T-helper 1 cell treated with Interleukin-12 subunit alpha and Interleukin-12 subunit beta and Interleukin-4 antibody, amounts not matched to agents 30 μg/mL and 1 μg/mL, for 36 hours (primary cell): ENCODE data around the gene PROM1.

ENCODE experiments used
- H3K27ac Mint-ChIP-seq: one replicate; pipeline ENCODE4 v1.8.0; 2021; ENCODE audit warnings: mild to moderate bottlenecking, mixed read lengths
- H3K27me3 Mint-ChIP-seq: one replicate; pipeline ENCODE4 v1.8.0; 2021; ENCODE audit warnings: low read depth, mixed read lengths
- H3K36me3 Mint-ChIP-seq: one replicate; pipeline ENCODE4 v1.8.0; 2021; ENCODE audit warnings: low read depth, mixed read lengths
- H3K4me1 Mint-ChIP-seq: one replicate; pipeline ENCODE4 v1.8.0; 2021; ENCODE audit warnings: low read depth, mixed read lengths
- H3K4me3 Mint-ChIP-seq: one replicate; pipeline ENCODE4 v1.8.0; 2021; ENCODE audit warnings: mild to moderate bottlenecking, moderate library complexity, mixed read lengths
- H3K9me3 Mint-ChIP-seq: one replicate; pipeline ENCODE4 v1.8.0; 2021; ENCODE audit warnings: mixed read lengths

Gene PROM1

DNA sequence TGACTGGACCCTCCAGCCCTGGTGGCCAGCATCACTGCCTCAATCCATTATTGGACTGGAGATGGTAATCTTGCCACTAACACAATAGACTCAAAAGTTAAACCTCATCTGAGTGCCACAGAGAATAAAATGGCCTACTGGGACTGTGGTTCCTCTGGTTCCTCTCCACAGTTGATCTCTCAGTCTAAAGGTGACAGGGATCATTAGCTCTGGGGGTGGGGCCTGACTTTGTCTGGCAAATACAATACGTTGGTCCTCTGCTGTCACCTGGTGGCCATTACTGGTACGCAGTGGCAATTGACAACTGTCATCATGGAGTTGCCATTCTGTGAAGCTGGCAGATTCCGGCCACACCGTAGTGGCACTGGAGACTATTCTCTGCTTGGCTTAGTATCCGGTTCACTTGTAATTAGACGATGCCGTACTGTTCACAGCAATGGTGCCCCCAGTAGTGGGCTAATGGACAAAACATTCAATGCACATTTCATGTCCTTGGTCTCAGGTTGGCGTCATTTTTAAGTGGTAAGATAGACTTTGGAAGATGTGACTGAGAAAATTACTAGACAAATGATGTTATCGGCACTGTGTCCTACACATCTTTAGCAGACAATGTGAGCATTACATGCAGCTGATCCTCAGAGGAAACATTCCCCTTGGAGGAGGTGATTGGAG is 127.5 kb downstream of the PROM1 start:
- no peaks in the 10 kb centered on the region for H3K9me3 Mint-ChIP-seq
- peaks cover 1% of the 10 kb centered on the region for H3K4me1 Mint-ChIP-seq
- no peaks in the 10 kb centered on the region for H3K36me3 Mint-ChIP-seq
- H3K27ac Mint-ChIP-seq, result no peak overlapping the region
- H3K4me3 Mint-ChIP-seq, result no peak overlapping the region
- H3K27me3 Mint-ChIP-seq, result peaks cover 13% of the 10 kb centered on the region

DNA sequence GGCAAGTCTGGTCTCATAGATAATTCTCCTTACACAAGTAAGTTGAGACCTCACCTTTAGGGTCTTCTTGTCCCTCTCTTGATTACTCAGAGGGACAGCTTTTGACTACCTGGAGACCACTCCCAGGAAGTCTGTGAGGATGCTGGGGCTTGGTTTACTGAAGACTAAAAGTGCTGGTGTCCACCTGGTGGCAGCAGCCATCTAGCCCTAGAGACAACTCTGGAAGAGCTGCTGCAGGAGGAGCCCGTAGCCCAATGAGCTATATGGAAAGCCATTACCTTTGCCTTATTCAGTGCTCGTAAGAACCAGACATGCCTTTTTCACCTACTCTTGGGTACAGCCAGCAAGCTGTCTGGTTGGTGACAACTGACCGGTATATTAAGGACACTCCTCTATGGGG is 128.2 kb downstream of the PROM1 start:
- Mint-ChIP-seq H3K27ac (no peak overlapping the region), H3K4me3 (no peak overlapping the region), H3K4me1 (no peaks in the 10 kb centered on the region), H3K27me3 (peaks cover 13% of the 10 kb centered on the region), H3K9me3 (no peaks in the 10 kb centered on the region), H3K36me3 (no peaks in the 10 kb centered on the region)

DNA sequence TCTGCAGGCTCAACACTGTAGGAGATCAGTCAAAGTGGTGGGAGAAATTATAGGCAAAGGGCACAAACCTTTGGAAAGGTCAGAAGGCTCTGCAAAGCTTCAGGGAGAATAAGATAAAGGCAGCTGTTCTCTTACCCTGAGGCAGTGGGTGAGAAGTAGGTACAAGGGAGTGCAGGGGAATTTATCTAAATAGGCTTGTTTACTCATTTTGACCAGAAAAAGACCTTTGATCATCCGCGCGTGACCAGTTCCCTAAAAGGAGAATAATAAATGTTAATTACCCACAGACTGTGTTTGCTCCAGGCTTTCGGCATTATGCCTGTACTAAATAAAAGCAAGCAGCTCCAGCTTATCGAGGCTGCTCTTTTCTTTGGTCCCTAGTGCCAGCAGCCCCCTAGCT is 130.2 kb downstream of the PROM1 start:
- H3K4me1 Mint-ChIP-seq, result no peaks in the 10 kb centered on the region
- H3K27me3 Mint-ChIP-seq, result peaks cover 10% of the 10 kb centered on the region
- H3K36me3 Mint-ChIP-seq, result no peaks in the 10 kb centered on the region
- no peak overlapping the region for H3K27ac Mint-ChIP-seq
- H3K4me3 Mint-ChIP-seq, result no peak overlapping the region
- H3K9me3 Mint-ChIP-seq, result no peaks in the 10 kb centered on the region

DNA sequence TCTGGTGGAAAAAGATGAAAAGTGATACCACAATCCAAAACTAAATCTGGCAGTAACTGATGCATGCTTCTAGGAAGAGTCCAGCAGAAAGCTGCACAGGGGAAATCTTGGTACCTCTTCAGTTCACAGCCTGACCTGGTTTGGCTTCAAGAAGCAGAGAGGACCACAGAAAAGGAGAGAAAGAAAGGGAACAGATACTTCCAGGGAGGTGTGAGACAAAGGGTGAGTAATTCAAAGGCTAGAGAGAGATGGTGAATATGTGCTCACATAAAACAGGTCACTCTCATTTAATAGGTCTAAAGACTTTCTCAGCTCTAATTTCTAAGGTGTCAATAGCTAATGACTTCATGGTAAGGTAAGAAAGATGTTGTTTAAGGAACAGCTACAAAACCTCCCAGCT is 132.0 kb downstream of the PROM1 start:
- Mint-ChIP-seq H3K9me3 (no peaks in the 10 kb centered on the region), H3K36me3 (no peaks in the 10 kb centered on the region), H3K27ac (no peak overlapping the region), H3K27me3 (peaks cover 10% of the 10 kb centered on the region), H3K4me1 (no peaks in the 10 kb centered on the region), H3K4me3 (no peak overlapping the region)

DNA sequence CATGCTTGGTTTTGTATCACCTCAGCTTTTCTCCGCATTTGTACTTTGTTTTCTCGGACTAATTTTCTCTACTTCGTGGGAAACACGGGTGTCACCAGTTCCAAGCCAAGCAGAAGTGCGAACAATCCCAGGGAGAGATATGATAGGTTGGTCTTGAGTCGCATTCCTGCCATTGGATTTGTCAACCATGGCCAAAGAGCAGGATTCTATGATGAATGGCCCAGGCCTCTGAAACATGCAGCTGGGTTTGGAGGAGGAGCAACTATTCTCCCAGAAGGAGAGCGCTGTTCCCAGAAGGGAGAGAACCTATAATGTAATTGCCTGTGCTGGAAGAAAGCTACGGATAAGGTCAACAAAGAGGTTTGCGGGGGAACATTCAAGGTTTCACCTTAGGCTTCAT is 135.0 kb downstream of the PROM1 start:
- Mint-ChIP-seq H3K4me1 (no peaks in the 10 kb centered on the region), H3K9me3 (no peaks in the 10 kb centered on the region), H3K4me3 (no peak overlapping the region), H3K27me3 (no peaks in the 10 kb centered on the region), H3K27ac (no peak overlapping the region), H3K36me3 (no peaks in the 10 kb centered on the region)

DNA sequence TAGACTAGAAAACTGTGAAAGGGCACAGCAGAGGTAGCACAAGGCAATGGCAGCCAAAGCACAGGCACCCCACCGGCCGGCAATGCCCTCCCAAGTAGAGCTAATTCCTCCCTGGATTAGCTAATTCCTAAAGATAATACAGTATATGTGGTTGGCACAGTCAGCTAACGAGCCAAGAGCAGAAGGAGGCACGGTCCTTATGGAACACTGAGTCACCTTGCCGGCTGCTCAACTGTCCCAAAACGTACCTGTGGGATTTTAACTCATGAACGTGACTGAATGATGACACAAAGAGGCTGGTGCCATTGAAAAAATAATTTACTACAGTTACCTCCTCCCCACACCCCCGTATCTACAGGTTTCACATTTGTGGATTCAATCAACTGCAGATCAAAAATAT is 136.1 kb downstream of the PROM1 start:
- no peaks in the 10 kb centered on the region for H3K4me1 Mint-ChIP-seq
- no peaks in the 10 kb centered on the region for H3K9me3 Mint-ChIP-seq
- H3K4me3 Mint-ChIP-seq, result no peak overlapping the region
- no peaks in the 10 kb centered on the region for H3K27me3 Mint-ChIP-seq
- no peak overlapping the region for H3K27ac Mint-ChIP-seq
- no peaks in the 10 kb centered on the region for H3K36me3 Mint-ChIP-seq

DNA sequence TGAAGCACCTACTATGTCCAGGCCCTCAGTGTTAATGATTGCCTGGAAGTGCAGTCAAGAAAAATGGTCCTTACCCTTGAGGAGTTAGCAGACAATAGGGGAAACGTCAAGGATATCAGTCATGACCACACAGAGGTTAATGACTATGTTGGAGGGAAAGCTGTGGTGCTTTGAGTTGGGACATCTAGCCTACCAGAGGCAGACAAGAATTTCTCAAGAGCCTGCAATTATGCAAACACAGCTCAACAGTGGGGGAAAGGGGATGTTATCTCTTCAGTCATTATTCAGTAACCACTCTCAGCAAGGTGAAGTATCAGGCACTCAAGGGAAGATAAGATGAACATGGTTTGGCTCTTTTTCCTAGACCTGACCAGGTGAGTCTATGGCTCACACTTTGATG is 138.3 kb downstream of the PROM1 start:
- no peak overlapping the region for H3K4me3 Mint-ChIP-seq
- no peak overlapping the region for H3K27ac Mint-ChIP-seq
- no peaks in the 10 kb centered on the region for H3K4me1 Mint-ChIP-seq
- peaks cover 5% of the 10 kb centered on the region for H3K27me3 Mint-ChIP-seq
- no peaks in the 10 kb centered on the region for H3K36me3 Mint-ChIP-seq
- H3K9me3 Mint-ChIP-seq, result no peaks in the 10 kb centered on the region

DNA sequence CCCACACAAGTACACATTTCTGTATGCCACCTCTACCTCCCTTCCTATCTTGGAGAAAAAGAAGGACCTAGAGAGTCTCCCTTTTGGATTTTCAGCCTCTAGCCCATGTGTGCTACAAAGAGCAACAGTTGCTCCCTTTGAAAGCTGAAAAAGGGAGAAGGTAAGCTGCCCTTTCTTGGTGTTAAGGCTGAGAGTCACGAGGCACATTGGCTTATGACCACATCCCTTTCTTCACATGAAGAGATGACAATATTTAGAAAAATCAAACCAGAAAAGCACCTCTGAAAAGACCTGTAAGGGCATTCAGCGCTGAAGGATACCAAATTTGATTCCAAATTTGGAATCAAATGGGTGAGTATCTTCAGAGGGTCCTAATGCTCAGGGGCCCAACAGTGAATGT is 138.9 kb downstream of the PROM1 start:
- Mint-ChIP-seq H3K4me1 (no peaks in the 10 kb centered on the region), H3K36me3 (no peaks in the 10 kb centered on the region), H3K4me3 (no peak overlapping the region), H3K9me3 (no peaks in the 10 kb centered on the region), H3K27me3 (peaks cover 9% of the 10 kb centered on the region), H3K27ac (no peak overlapping the region)

DNA sequence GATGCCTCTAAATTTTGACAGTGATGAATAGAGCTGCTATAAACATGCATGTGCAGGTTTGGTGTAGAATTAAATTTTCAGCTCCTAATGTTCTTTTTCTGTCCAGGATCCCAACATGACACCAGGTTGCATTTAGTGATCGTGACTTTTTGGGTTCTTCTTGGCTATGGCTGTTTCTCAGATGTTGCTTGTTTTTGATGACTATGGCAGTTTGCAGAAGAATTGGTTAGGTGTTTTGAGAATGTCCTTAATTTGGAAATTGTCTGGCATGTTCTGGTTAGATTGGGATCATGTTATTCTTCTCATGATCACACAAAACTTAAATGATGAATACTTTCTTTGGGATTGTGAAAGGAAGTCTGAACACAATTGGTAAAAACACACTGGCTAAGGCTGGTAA is 141.5 kb downstream of the PROM1 start:
- Mint-ChIP-seq H3K27me3 (peaks cover 18% of the 10 kb centered on the region), H3K27ac (no peak overlapping the region), H3K4me3 (no peak overlapping the region), H3K9me3 (no peaks in the 10 kb centered on the region), H3K36me3 (no peaks in the 10 kb centered on the region), H3K4me1 (no peaks in the 10 kb centered on the region)

DNA sequence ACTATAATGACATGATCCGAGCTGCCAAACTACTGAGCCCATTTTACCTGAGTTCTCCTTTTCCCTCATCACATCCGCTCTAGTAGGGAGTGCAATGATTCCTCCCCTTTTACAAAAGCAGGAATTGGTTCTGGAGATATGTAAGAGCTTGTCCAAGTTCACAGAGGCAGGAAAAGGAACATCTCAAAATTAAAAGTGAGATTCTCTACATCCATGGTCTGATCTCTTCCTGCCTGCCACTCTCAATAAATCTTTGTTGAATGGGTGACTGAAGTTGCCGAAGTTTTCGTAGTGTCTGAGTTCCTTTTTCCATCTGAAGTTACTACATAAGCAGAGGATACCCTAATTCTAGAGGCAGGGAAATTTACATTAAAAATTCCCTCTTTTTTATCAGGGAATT is 145.2 kb downstream of the PROM1 start, which contains the start of gene FGFBP1:
FGFBP1 (minus strand) TSS at position 101 of the 400 bp plus-strand sequence. CDS start 2,108 bp downstream, outside the sequence.
- Mint-ChIP-seq H3K9me3 (no peaks in the 10 kb centered on the region), H3K4me1 (no peaks in the 10 kb centered on the region), H3K27ac (no peak within 1 kb of the TSS), H3K27me3 (peaks cover 25% of the 10 kb centered on the region), H3K36me3 (no peaks in the 10 kb centered on the region), H3K4me3 (no peak within 1 kb of the TSS)

DNA sequence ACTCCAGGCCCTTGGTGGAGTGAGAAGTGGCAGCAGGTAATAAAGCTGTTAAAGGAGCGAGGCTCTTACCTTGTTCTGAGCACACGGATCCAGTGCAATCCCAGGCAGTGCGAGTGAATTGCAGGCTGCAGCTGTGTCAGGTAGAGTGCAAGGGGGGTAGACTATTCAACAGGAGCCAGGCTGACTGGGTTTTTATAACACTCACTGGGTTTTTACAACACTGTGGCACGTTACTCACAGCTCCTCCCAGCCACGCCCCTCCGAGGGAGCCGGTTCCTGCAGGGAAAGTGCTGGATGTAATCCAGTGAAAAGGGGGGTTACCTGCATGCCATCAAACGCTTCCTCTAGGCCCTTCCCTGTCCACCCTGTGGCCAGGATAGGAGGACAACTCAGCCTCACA is 145.6 kb downstream of the PROM1 start:
- Mint-ChIP-seq H3K27me3 (peaks cover 25% of the 10 kb centered on the region), H3K36me3 (no peaks in the 10 kb centered on the region), H3K9me3 (no peaks in the 10 kb centered on the region), H3K27ac (no peak overlapping the region), H3K4me3 (no peak overlapping the region), H3K4me1 (no peaks in the 10 kb centered on the region)

DNA sequence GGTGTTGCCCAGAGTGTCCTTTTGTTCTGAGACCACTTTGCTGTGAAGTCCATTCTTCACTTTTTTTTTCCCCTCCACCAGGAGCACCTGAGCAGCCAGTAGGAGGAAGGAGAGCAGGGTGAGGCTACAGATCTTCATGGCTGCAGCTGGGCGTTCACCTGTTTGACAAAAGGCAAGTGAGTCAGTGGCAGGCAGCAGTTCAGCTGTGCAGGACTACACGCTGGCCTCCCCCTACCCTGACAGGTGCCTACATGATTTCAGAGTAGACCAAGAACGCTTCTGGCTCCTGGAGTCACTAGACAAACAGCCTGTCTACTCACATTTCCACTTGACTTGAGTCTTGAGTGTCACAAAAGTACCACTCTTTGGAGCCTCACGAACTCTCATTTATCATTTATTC is 147.3 kb downstream of the PROM1 start:
- Mint-ChIP-seq H3K4me1 (no peaks in the 10 kb centered on the region), H3K36me3 (no peaks in the 10 kb centered on the region), H3K27ac (no peak overlapping the region), H3K27me3 (peaks cover 25% of the 10 kb centered on the region), H3K9me3 (no peaks in the 10 kb centered on the region), H3K4me3 (no peak overlapping the region)

DNA sequence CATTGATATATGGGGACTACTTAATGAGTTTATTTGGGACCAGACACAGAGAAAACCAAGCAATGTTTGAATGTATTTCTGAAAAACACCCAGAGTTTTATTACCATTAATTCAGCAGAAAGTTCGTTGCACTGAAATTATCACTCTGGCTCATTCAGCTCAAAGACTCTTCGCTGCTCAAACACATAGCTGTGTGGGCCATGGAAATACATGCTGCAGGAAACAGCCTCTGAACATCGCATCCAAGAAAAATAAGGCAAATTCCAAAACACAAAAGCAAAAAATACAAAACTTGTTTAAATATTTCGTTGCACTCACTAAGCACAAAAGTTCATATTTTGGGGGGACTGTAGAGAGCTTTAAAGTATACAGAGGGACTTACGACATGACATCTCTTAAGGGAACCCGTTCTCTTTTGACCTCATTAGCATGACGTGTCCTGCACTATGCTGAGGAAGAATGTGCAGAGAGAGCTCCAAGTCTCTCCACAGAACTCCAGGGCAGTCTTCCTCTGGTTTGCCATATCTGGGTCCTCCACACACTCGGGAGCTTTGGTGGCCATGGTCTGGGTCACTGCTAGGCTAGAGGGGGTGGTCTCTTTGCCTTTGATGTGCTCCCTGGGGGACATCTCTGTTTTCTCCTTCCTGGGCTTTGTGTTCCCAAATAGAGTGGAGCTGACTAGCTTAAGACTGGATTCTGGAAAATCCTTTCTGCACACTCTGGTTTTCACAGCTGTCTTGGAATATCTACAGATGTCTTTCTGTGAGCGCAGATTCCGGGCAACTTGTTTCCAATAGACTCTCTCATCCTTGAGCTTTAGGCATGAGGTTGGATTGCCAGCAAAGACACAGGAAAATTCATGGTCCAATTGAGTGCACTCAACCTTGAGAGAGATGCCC is 148.1 kb downstream of the PROM1 start:
- H3K27me3 Mint-ChIP-seq, result peaks cover 28% of the 10 kb centered on the region
- no peak overlapping the region for H3K4me3 Mint-ChIP-seq
- H3K9me3 Mint-ChIP-seq, result no peaks in the 10 kb centered on the region
- H3K36me3 Mint-ChIP-seq, result no peaks in the 10 kb centered on the region
- no peaks in the 10 kb centered on the region for H3K4me1 Mint-ChIP-seq
- no peak overlapping the region for H3K27ac Mint-ChIP-seq

DNA sequence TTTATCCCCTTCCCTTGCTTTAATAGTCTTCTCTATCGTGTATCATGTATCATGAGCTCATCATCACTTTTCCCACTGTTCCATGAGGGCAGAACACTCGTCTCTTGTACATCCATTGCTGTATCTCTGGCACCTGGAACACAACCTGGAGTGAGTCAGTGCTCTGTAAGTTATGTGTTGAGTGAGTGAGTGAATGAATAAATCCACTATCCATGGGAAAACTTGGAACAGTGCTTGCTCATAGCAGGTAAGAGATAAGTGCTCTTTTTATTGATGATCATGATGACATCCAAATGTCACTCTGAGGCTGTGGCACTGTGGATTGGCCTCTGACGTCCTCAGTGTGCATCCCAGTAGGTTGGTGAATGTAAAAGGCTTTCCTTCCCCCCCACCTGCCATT is 149.6 kb downstream of the PROM1 start:
- no peak overlapping the region for H3K4me3 Mint-ChIP-seq
- no peak overlapping the region for H3K27ac Mint-ChIP-seq
- no peaks in the 10 kb centered on the region for H3K4me1 Mint-ChIP-seq
- H3K27me3 Mint-ChIP-seq, result peaks cover 26% of the 10 kb centered on the region
- H3K36me3 Mint-ChIP-seq, result no peaks in the 10 kb centered on the region
- no peaks in the 10 kb centered on the region for H3K9me3 Mint-ChIP-seq
